Daoy (cell line): ENCODE results near the gene GJB1. TPM values are rescaled to one million over a fixed set of nuclear protein-coding genes. Genes with fewer than 3 reads are reported as not detected.

ENCODE experiments used
- DNase-seq: peaks from one replicate; pipeline ENCODE4 v3.0.0-alpha.2; 2015; ENCODE audit warnings: low read depth
- total RNA-seq: library from RNA; depleted of rRNA; stranded (reverse); fragments of >200 nt; shearing (Covaris generic); gene quantifications from 2 replicates; pipeline ENCODE4 v1.2.3, GENCODE V29; 2014

GJB1 gene
- total RNA-seq, 1 experiment from 2014 or later: not detected

DNA sequence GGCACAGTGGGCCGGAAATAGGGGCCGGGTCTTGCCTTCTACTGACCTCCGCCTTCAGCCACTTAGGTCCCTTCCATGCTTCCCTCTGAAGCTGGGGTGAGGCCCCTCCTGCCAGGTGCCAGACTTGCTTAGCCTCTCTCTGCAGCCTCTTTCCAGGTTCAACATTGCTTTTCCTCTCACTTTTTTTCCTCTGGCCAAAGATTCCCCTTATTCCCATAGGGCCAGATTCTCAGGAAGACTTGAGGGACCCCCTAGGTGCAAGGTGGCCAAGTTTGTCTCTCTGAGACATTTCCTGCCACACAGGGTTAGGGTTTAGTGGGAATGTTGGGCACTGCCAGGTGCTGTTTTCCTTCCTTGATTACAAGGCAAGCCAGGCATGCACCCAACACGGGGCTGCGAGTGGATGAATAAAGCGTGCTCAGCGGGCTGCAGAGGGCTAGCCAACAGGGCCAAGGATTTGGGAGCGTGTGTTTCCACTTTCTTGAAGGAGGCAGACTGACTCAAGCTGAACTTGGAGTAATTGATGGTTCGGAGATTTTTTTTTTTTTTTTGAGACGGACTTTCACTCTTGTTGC is 7.6 kb upstream of the GJB1 start:
- DNase-seq: no peak

DNA sequence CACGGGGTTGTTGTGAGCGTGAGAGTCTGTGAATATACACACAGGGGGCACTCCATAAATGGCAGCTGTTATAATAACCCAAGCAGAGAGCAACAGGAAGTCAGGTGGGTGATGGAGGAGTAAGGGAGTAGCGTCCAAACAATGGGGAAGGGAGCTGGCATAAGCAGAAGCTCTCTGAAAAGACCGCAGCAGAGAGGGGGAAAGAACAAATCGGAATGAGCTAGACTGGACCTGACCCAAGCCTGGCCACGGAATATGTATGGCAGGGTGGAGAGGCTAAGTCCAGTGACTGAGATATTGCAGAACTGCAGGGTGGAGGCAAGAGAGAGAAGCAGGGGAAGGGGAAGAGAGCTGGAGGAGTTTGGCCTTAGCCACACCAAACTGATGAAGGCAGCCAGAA is 6.5 kb upstream of the GJB1 start:
- no peak for DNase-seq

DNA sequence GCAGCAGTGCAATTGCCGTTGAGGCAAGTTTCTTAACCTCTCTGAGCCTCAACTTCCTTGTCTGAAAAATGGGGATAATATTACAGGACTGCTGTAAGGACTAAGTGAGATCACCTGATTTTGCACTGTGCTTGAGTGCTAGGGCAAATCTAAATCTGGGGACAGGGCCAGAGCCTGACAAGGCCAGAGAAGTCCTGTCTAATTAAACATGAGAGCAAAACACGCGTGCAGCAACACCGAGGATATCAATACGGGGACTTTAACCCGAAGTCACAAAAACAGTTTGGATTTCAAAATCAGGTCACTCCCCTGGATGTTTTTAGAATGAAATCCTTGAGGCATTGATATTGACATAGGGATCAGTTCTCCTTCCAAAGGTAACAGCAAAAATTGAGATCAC is 5.7 kb upstream of the GJB1 start:
- DNase-seq: no peak

DNA sequence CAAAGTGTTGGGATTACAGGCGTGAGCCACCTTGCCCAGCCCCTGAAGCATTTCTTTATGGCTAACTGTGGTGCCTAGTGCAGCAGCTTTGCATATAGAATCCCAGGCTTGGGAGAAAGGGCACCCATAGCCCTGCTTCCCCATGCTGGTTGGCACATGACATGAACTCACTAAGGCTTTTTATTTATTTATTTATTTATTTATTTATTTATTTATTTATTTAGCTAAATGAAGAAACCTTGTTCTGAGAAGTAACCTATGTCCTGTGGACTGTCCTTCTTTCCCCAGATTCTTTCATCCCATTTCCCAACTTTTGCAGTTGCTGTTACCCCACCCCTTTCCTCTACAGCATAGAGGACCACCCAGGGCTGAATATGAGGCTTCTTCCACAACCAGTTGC is 1.9 kb upstream of the GJB1 start:
- DNase-seq: no peak

DNA sequence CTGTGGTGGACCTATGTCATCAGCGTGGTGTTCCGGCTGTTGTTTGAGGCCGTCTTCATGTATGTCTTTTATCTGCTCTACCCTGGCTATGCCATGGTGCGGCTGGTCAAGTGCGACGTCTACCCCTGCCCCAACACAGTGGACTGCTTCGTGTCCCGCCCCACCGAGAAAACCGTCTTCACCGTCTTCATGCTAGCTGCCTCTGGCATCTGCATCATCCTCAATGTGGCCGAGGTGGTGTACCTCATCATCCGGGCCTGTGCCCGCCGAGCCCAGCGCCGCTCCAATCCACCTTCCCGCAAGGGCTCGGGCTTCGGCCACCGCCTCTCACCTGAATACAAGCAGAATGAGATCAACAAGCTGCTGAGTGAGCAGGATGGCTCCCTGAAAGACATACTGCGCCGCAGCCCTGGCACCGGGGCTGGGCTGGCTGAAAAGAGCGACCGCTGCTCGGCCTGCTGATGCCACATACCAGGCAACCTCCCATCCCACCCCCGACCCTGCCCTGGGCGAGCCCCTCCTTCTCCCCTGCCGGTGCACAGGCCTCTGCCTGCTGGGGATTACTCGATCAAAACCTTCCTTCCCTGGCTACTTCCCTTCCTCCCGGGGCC is 1.2 kb downstream of the GJB1 start:
- DNase-seq: no peak

DNA sequence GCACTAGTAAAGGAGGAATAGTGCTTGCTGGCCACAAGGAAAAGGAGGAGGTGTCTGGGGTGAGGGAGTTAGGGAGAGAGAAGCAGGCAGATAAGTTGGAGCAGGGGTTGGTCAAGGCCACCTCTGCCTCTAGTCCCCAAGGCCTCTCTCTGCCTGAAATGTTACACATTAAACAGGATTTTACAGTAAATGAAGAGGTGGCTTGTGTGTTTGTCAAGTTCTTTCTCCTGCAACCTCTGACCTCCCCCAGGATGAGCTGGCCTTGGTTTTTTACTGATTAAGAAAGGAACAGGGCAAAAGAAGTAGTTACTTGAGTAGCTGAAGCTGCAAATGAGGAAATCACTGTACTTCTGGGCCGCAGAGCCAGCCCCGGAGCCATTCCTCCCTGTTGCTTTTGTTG is 2.0 kb downstream of the GJB1 start:
- no peak for DNase-seq

DNA sequence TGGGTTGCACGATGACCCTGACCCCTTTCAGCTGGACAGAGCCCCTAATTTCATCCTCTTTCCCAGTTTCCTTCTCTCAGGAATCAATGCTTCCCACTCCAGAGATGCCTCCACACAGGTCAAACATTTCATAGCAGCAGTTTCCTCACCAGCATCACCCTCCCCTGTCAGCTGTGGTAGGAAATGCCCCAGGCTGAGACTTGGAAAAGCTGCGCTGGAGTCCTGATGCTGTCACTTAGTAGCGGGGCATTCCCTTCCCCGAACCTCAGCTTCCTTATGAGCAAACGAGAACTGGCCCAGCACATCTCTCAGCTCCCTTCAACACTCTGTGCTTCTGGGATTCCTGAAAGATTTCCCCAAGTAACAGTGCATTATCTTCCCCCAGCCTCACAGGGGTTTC is 2.7 kb downstream of the GJB1 start:
- DNase-seq: no peak

DNA sequence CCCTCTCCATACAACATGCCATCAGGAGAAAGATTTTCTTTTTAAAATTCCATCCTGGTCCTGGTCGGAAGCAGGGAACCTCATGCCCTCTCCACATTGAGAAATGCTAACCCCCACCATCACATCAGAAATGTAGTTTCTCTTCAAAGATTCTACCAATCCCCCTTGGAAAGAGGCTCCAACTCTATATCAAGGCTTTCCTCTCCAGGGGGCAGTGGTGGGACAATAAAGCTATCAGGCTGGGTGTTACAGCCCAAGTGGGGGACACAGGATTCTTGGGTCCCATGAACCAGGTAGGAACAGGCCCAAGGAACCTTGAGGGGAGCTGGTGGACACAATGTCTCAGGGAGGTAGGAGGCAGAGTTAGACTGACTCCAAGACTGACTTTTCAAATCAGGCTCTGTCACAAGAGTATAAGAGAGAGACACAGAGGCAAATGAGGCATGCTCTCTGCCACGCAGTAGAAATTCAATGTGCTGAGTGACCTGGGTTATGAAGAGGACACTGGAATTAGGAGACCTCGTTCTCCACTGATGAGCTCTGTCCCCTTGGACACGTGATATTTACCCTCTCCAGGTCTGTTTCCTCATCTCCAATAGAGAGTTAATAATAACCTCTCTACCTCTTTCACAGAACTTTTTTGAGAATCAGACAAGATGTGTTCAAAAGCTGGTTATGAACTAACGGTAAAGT is 4.5 kb downstream of the GJB1 start:
- no peak for DNase-seq

DNA sequence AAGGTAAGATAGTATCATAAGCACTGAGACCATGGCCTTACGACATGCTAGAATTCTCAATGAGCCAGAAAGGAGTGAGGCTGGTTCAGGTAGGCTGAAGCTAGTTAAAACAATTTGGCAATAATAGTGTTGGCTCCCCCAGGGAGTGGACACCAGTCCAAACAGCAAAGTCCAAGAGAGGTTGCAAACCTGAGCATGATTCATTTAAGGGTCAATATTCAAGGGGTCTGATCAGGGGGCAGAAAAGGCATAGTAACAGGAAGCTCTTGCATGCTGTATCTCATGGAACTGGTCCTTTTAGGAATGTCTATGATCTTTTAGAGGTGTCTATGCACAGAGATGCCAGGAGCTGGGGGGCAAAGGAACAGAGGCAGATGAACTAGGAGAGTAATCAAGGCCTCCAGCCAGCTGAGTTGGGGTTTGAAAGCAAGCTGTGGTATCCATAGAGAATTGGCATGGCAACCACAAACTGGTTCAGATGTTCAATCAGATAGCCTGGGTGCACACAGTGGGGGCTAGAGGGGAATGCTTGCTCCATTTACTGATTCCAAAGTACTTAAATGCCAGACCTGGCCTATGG is 5.1 kb downstream of the GJB1 start:
- no peak for DNase-seq

DNA sequence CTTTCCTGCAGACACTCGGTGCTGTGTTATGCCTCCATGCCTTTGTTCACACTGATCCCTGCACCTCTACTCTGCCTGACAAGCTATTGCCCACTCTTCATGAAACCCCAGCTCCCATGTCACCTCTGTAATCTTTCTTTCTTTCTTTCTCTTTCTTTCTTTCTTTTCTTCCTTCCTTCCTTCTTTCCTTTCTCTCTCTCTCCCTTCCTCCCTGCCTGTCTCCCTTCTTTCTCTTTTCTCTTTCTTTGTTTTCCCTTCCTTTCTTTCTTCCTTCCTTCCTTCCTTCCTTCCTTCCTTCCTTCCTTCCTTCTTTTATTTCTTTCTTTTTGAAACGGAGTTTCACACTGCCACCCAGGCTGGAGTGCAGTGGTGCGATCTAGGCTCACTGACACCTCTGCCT is 12.5 kb downstream of the GJB1 start:
- no peak for DNase-seq

DNA sequence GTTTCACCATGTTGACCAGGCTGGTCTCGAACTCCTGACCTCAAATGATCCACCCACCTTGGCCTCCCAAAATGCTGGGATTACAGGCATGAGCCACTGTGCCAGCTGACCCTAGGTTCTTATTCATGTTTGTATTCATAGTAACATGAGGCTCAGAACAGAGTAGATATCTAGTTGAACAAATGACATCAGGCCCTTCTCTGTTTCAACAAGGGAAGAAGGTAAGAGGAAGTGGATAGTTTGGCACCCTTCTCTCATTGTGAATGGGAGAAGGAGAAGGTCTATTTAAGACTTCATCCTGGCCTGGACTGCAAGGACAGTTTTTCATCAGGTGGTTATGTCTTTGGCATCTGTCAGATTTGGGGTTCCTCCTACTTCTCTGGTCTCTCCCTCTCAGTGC is 13.8 kb downstream of the GJB1 start:
- DNase-seq: no peak

DNA sequence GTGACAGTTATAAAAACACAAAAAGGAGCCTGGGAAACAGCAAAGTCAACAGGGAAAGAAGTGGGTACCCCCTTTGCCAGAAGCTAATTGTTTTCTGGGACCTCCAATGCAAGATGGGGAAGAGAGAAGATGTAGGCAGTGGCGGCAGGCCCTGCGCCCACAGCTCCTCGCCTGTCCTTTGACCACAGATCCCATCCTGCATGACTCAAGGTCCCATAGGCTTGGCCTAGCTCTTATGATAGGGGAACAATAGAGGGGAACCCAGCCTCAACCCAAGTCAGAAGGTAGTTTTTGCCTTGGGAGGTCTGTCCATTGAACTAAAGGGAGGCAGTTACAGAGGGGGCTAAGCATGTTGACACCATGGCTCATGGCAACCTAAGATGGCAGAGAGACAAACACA is 16.8 kb downstream of the GJB1 start:
- no peak for DNase-seq

DNA sequence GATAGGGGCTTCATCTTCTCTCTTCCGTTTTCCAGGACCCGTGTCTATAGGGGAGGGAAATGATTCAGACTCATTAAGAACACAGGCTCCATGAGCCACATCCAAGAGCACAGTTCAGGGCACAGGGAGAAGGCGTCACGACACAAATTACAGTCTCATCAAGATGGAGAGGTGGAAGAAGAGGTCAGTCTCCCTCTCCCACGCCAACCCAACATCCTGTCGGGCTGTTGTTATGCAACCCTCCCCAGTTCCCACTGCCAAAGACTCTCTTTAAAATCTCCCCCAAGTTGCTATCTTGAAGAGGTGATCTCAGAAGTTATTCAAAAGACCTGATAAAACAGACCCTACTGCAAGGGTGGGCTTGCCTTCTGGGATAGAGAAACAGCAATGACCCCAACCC is 18.3 kb downstream of the GJB1 start:
- DNase-seq: no peak

DNA sequence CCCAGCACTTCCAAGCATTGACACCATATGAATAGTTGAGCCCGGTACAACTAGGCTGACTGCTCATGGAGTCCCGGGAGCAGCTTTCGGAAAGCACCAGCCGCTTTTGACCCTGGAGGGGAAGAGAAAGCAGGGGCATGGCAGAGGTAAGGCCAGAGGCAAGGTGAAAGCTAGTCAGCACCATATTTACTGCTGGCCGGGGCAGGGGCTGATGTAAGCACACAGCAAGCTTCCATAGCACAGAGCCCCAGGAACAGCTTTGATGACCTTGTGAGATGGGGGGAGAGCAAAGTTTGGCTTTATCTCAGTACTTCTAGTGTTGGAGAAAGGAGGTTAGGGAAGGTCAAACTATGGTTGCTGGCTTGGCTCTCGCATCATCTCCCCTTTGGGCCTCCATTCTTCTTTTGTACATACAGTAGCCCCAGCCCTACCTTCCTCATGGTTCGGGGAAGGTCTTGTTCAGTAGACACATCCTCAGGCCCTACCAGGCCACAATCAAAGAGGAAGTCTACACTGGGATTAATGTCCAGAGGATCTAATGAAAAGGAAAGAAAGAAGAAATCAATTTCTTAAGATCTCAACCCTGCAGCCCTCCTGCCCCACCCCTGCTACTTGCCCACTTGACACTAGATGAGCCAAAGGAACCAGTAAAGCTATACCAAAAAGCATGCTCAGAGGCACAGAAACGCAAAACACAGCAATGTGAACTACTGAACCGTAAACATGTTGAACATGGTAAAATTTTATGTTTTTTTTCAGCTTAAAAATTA is 21.5 kb downstream of the GJB1 start:
- no peak for DNase-seq

DNA sequence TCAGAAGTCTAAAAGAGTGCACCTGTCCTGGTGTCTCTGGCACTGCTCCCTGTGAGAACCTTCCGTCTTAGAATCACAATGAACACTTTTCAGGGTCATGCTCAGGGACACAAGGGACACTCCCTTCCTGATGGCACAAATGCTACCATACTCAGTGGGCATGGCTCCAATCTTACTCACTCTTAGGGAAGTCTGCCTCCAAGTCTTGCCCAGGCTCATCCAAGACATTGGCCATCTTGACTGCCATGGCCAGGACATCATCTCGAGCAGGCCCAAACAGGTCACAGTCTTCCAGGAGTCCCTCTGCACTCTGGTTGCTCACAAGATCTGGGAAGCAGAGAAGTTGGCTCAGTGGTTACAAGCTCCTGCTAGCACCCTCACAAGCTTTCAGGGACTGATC is 22.1 kb downstream of the GJB1 start:
- DNase-seq: no peak

DNA sequence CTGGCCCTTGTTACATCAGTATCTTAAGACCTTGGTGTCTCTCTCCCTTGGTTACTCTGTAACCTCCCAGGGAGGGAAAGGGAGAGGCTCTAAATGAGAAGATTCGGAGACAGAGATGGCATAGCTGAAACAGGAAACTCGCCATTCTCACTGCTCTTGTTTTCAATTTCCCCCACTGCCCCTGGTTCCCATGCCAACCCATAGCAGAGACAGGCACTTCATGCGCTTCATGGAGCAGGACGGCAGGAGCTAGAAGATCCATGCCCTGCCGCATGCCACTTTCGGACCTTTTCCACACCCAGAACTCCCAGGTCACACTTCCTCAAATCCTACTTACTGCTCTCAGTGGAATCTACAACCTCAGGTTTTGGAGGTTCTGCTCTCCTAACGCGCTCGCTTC is 27.8 kb downstream of the GJB1 start:
- no peak for DNase-seq

DNA sequence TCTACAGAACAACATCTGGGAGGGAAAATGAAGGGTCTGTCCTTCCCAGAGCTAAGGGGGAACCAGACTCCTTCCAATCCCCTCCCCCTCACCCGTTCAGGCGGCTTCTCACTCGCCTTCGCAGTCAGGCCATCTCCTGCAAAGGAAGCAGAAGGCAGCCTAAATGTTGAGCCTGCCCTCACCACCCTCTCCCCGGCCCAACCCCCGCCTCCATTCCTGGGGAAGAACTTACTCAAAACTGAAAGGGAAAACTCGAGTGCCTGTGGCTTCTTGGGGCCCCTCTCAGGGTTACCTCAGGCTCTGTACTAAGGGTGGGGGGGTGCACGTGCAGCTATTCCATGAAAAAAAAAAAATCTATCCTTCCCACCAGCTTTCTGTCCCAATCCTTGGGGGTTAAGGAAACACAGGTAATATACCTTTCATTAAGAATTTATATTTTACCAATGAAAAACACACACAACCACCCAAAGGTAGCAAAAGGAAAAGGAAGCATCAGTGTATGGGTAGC is 28.5 kb downstream of the GJB1 start:
- no peak for DNase-seq

DNA sequence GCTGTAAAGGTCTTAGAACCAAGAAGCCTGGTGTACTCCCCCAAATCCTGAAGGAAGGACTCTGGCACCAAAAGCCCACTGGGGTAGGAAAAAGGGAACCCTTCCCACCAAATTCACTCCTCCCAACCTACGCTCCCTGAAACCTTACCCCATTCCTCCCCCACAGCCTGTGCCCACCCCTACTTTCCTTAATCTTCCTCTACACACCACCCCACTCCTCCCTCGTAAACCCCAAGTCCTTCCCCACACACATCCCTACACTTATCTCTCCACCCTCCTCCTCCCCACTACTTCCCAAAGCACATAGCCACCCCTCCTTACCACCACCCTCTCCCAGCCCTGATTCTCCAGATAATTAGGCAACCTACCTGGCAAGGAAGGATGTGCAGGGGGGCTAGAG is 29.2 kb downstream of the GJB1 start:
- DNase-seq: no peak

DNA sequence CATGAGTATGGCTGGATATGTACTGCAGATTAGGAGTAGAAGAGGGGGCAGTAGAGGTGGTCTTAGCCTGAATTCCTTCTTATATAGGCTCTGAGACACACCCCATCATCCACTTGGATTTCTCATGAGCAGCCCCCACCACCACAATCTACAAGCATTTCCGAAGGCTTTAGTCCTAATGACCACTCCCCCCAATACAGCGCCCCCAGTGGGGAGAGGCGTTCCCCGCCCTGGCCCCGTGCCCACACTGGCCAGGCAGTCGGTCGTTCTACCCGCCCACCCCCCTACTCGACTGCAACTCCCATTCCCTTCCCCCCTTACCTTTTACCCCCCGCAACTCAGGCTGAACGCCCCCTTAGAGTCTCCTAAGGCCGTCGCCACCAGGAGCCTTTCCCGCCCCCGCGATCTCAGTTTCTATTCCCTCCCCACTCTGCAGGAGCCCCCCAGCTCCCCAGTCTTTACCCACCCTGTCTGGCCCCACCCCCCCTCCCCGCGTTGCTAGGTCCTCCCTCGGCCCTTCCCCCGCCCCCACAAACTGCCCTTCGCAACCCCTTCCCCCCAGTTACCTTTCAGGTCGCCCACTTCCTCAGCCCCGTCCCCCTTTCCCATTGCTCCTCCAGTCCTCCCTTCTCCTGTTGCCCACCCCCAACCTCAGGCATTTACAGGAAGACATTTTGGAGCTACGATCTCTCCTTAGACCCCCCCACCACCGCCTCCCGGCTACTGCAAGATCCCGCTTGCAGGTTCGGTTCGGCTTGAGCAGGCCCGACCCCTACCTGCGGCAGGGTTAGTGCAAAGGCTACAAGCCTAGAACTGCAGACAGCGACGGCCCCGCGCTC is 30.4 kb downstream of the GJB1 start:
- peak; percentile 43 for DNase-seq

DNA sequence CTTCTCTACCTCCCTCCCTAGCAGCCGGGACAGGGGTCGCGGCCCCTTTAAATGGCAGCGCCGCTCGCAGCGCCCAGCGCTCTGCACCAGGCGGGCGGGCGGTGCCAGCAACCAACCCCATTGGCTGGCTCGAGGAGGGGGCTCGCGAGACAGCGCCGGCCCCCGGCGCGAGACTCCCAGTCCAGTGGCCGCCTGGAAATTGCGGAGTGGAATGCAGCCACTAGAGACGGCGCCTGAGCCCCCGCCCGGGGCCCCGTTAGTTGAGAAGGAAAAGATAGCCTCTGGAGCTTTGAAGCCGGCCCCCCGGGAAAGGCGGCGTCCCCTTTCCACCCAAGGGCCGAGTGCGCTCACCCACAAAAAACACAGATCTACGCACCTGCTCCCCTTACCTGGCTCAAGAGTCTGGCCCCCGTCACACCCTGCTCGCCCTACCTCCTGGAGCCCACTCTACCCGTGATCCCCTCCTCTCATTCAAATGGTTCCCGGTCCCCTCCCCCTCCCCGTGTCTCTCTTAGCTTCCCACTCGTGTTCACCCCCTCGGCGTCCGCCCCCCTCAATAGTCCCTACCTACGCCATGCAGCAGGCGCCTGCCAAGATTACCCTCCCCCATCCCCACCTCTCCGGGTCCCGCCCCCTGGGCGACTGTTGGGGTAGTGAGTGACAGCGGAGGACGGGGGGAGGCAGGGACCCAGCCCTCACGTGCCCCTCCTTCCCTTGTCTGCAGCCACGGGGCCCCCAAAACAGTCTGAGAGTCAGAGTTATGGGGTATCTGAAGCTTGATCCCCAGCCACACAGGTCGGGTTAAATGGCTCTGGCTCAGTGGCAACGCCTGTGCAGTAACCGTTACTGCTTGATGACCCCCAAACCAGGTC is 31.3 kb downstream of the GJB1 start, which contains the start of gene ZMYM3:
Gene ZMYM3, minus strand, starts transcription at position 49 of the 872 bp plus-strand sequence. CDS start 885 bp downstream, outside the sequence.
- peak; percentile 89 for DNase-seq
